DOHH2 (cell line): ENCODE measurements around the gene FGF3.

Source experiments
- CTCF ChIP-seq: fragments of 200-600 bp; sonication (generic); IDR thresholded peaks from one replicate; pipeline ENCODE4 v1.5.1; 2014; ENCODE audit warnings: antibody characterized with exemption, mild to moderate bottlenecking, low read depth, low read length; ENCODE audit not compliant: poor library complexity, severe bottlenecking
- EZH2phosphoT487 ChIP-seq: fragments of 200-600 bp; sonication (generic); IDR thresholded peaks from 2 replicates; pipeline ENCODE4 v1.6.1; 2017; ENCODE audit warnings: borderline replicate concordance, mild to moderate bottlenecking, antibody characterized with exemption, low read length, moderate library complexity, mixed read lengths

- no peak for TF ChIP-seq EZH2phosphoT487
- no peak for TF ChIP-seq CTCF
Measured at GRCh38 chr11:69817265-69818230, 1.7 kb downstream of the FGF3 start.
